Activated gamma-delta T cell treated with Interleukin-2 at 50 U/mL for 16 hours (primary cell): ENCODE measurements around the gene SMS.
"Not testable (repeated sequence)": the region's sequence is repeated elsewhere in the genome, so short reads cannot be mapped to it uniquely, and the experiment has no call there.

Experiments used
- DNase-seq: peaks from one replicate; pipeline ENCODE4 v3.0.0-alpha.2; 2020

The SMS gene

DNA sequence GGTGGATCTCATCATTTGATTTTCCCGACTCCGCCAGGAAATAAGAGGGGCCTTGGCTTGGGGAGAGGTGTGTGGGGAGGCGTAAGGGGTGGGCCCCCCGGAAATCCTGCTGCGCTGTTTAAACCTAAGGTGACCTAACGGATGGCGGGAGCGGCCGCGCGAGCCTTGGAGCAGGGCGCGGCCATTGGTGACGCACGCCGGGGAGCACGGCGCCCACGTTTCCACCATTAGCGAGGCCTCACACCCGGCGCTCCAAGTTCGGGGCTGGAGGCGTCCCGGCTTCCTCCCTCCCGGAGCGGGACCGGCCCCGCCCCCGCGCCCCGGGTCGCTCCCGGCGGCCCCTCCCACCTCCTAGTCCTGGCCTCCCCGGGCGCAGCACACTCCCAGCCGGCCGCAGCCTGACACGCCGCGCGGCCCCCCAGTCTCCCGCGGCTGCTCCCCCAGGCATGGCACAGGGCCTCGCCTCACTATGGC, at the start of gene SMS:
SMS (plus strand) TSS at position 354 of the 474 bp plus-strand sequence; CDS start at position 470, 116 bp downstream.
- DNase-seq, result peak; percentile 21

- no peak for DNase-seq
Measured at GRCh38 chrX:21905313-21905712, 35.2 kb upstream of the SMS start.

GRCh38 chrX:21905953-21906352, 34.6 kb upstream of the SMS start:
- no peak for DNase-seq

- DNase-seq, result no peak
Measured at GRCh38 chrX:21907260-21907659, 33.2 kb upstream of the SMS start.

DNA sequence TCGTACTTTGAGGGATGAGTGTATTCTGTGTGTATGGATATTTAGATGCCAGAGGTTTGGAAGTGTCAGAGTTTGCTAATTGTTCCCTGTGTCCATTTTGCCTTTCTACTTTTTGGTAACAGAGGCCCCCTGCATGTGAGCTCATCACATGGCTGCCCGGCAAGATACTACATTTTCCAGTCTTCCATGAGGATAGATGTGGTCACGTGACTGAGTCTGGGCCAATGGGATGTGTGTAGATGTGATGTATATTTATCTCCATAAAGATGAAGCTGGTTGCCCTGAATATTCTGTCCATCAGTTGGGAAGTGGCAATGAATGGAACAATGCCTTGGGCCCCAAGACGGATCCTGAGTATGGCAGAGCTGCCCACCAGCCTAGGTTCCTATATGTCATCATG, 29.0 kb upstream of the SMS start:
- DNase-seq, result no peak

DNA sequence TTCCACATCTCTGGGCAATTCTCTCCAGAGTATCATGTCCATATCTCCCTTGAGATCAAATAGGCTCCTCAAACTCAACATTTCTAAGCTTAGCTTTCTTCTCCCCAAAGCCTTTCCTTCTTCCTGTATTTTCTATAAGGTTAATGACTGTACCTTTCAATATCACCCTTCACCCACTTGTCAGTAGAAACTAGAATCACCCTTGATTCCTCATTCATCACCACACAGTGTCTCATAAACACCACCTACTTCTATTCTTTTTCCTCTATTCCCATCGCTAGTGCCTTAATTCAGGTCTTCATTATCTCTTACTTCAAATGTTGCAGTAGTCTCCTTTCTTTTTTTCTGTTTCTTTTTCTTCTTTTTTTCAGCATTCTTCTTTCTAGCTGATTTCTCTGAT, 28.3 kb upstream of the SMS start:
- DNase-seq, result no peak

- DNase-seq, result no peak
Measured at GRCh38 chrX:21912989-21913388, 27.5 kb upstream of the SMS start.

DNA sequence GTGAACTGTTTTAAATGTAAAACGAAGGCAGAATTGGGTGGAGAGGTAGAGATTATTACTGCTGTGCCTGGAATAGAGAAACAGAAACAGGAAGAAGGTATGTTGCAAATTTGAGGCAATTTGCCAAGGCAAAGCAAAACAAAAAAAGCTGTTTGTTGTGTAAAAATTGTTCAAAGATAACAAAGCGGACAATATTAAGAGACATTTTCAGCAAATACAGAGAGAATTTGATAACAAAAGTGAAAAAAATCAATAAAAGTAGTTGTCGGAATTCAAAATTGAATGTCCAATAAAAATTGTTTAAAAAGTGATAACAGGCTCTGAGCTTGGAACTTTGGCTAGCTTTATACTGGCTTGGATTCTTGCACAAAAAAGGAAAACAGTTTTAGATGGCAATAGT, 14.4 kb upstream of the SMS start:
- no peak for DNase-seq

DNA sequence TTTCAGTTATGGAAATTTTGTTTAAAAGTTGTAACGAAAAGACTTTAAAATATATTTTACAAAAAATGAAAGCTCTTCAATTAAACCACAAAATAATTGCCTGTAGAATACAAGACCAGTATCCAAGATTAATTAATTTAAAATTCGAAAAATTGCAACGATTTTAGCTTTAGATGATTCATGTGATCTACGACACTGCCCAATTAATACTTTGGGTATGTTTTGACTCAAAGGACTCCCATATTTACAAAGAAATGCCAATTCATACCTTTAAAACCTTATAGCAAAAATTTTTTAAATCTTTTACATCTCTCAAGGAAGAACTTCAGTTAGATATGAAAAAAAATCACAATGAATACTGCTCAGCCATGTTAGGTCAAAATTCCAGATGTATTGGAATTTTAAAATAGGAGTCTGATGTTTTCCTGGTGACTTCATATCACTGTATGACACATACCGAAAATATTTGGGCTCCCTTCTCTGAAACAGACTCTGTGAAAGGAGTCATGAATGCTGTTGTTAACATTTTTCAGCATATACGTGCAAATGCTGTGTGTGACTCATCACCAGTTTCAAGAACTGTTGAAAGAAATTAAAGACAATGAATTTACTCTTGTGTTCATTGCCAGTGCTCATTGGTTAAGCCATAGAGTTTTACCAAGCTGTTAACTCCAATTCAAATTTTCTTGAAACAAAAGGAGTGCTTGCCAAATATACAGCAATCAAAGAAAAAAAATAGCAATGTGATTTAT, 13.8 kb upstream of the SMS start:
- no peak for DNase-seq

DNA sequence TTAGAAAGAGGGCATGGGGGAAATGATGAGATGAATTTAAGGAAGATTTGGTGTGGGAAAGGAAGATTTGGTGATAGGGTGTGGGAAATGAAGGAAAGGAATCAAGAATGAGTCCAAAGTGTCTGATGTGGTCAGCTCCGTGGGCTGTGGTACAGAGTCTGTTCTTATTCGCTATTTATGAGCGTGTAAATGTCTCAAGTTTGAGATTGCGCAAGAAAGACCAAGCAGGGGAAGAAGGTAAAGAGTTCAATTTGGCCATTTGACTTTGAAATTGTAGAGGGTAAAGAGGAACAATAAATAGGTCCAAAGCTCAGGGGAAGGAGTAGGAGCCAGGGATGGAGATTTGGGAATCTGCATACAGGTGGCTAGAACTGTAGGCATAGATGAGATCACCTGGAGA, 11.3 kb upstream of the SMS start:
- DNase-seq, result no peak

DNA sequence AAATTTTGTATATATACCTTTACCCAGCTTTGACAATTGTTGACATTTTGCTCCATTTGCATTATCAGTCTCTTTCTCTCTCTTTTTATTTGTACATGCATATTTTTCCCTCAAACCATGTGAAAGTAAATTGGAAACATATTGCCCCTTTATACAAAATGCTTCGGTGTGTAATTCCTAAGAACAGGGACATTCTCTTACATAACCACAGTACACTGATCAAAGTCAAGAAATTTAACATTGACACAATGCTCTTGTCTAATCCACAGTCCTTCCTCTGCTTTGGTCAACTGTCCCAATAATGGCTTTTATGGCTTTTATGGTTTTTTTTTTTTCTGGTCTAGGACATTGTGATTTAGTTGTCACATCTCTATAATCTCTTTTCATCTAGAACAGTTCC, 9.5 kb upstream of the SMS start:
- no peak for DNase-seq

GRCh38 chrX:21932292-21933002, 8.1 kb upstream of the SMS start:
- DNase-seq, result no peak

GRCh38 chrX:21933077-21933476, 7.4 kb upstream of the SMS start:
- no peak for DNase-seq

DNA sequence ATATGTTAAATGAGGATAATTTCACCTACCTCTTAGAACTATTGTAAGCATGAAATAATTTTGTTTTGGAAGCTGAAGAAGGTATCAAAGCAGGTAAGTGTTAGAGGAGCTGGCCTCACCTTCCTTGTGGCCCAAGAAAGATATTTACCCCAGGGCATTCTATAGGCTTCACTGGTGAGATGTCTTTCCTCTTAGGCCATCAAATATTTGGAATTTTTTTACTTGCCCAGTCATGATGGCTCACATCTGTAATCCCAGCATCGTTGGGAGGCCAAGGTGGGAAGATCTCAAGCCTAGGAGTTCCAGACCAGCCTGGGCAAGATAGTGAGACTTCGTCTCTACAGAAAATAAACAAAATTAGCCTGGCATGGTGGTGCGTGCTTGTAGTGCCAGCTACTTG, 6.1 kb upstream of the SMS start:
- DNase-seq, result no peak

DNA sequence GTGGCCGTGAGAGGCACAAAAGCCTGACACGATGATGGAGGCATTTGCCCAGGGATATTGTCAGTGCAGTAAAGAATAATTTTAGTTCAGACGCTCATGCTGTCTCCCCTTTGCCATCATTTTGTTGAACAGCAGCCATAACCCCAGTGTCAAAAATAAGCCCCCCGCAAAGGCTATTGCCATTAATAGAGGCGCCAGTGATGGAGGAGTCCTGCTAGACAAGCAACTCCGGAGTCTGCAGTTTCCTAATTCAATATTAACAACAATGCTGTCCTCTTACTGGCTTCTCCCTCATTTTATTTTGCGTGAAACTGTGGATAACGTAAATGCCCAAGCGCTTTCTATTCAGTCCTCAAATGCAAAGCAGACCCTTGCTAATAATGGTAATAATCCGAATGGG, 603 bp upstream of the SMS start:
- DNase-seq, result no peak

DNA sequence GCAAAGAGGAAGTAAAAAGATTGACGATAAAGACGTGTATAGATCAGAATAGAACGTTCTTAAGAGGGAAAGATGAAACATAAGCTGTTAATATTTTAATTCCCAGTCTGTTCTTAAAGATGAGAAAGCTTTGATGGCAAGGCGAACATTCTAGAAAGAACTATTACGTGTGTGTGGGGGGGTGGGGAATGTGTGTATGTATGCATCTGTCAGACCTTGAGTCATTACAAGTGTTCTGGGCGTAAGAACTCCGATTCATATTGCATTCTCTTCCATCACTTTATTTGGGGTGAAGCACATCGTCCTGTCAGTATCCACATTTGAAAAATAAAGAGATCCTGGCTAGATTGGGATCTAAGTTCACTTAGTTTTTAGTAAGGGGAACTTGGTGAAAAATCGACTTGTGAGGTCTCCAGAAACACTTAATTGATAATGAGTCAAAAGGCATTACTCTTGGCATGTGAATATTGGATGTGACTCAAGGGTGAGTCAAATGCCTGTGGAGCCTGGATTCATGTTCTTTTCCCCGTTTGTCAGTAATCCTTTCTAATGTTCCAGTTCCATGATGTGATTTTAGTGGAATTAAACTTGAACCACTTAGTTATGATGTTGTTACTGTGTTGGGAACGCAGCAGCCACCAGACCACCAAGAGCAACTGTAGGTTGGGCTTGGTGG, 3.1 kb downstream of the SMS start:
- no peak for DNase-seq

GRCh38 chrX:21944136-21944615, 3.7 kb downstream of the SMS start:
- DNase-seq, result no peak

DNA sequence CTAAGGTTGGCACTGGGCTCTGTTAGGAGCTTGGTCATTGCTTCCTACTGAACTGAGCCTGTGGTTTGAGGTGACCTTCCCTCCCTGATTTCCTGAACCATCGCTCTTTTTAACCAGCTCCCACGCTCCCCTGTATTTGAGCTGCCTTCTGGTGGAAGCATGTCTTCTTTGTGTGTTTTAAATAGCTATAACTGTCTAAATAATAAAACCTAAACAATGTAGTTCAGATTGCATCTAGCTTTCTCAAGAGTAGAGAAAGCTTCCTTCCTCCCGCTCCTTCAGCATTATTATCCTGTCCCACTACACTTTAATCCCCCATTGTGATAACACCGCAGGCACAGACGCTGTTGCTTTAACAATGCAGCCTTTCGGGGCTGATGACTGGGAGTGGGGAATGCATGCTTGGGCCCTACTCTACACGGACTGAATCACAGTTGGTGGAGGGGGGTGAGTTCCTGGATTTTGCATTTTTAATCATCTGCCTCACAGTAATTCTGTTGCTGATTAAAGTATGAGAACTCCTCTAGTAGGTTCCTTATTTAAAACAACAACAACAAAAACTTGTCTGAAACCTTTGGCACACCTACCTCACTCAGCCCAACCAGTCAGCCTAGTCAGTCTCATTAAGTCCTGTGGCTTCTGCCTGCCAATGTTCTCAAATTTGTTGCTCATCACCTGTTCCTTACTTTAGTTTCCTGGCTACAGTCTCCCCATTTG, 6.6 kb downstream of the SMS start:
- no peak for DNase-seq

DNA sequence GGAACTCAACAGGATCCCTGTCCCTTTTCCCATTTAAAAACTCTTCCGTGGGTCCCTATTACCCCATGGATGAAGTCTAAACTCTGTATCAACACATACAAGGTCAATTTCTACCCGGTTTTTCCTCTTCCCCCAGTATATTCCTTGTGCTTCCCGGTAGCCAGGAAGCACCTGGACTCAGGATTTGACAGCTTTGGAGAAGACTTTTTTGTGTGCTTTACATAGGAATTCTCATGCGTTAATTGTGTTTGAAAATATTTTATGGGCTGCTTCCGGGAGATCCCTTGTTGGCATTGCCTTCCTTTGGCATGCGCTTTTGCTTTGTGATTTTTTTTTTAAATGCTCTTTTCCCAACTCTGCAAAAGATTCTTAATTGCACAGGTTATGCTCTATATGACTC, 7.2 kb downstream of the SMS start:
- DNase-seq, result no peak

GRCh38 chrX:21948897-21949578, 8.5 kb downstream of the SMS start:
- no peak for DNase-seq

- no peak for DNase-seq
Measured at GRCh38 chrX:21949689-21950088, 9.2 kb downstream of the SMS start.

DNA sequence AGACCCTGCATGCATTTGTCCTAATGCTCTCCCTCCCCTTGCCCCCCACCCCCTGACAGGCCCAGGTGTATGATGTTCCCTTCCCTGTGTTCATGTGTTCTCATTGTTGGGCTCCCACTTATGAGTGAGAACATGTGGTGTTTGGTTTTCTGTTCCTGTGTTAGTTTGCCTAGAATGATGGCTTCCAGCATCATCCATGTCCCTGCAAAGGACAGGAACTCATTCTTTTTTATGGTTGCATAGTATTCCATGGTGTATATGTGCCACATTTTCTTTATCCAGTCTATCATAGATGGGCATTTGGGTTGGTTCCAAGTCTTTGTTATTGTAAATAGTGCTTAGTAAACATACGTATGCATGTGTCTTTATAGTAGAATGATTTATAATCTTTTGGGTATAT, 10.0 kb downstream of the SMS start:
- DNase-seq, result not testable (repeated sequence)

- no peak for DNase-seq
Measured at GRCh38 chrX:21952624-21953023, 12.1 kb downstream of the SMS start.
